AG04449 (cell line): ENCODE data around the gene OTUD4.

Source experiments
- CTCF ChIA-PET: fragments of 350-600 bp; formaldehyde crosslinking; extraction: SDS; loops from one replicate; lab custom pipeline; 2021; ENCODE audit warnings: antibody characterized with exemption; lab: Yijun Ruan, JAX
- POLR2A ChIA-PET: fragments of 400-600, 350-600 bp; formaldehyde crosslinking; extraction: SDS; loops from one replicate; lab custom pipeline; 2020; ENCODE audit warnings: antibody characterized with exemption, inconsistent platforms; lab: Yijun Ruan, JAX
- DNase-seq: peaks from one replicate; pipeline ENCODE4 v3.0.0-alpha.2; 2010; ENCODE audit warnings: low read depth, low spot score
- H3K4me3 ChIP-seq: 2 replicates; pipeline ENCODE4 v1.5.1; 2011; ENCODE audit warnings: low read depth, mild to moderate bottlenecking, control low read depth, low read length
- CTCF ChIP-seq: IDR thresholded peaks from one replicate; pipeline ENCODE4 v1.5.1; 2011; ENCODE audit warnings: mild to moderate bottlenecking, moderate library complexity, low read length, control low read depth, inconsistent platforms; ENCODE audit not compliant: insufficient read depth; ENCODE audit errors: missing control alignments

Gene OTUD4

GRCh38 chr4:145176641-145177432 lies 3.6 kb downstream of the OTUD4 start:
- no peak overlapping the region for H3K4me3 ChIP-seq
- no peak for TF ChIP-seq CTCF
- ChIA-PET POLR2A (no interaction called here), CTCF (interaction anchor here (1.0 to 2.1 kb wide), 5 partner anchors 19 to 433 kb away, joined by 3 to 12 read pairs (median 3); no protein-coding TSS in a partner anchor)
- DNase-seq = no peak

GRCh38 chr4:145171911-145172310 lies 8.5 kb downstream of the OTUD4 start:
- no peak for DNase-seq
- H3K4me3 ChIP-seq = no peak overlapping the region
- ChIA-PET CTCF (interaction anchor here (1.6 kb wide), 1 partner anchor 385 kb away, joined by 3 read pairs; no protein-coding TSS in a partner anchor), POLR2A (no interaction called here)
- TF ChIP-seq CTCF = no peak

- CTCF ChIA-PET = interaction anchor here (1.3 to 1.7 kb wide), 2 partner anchors 9 to 439 kb away, joined by 4 to 9 read pairs; no protein-coding TSS in a partner anchor
- DNase-seq = no peak
- H3K4me3 ChIP-seq = no peak overlapping the region
- TF ChIP-seq CTCF = no peak
- POLR2A ChIA-PET = no interaction called here
Measured at GRCh38 chr4:145170223-145170622, 10.2 kb downstream of the OTUD4 start.

- H3K4me3 ChIP-seq = no peak overlapping the region
- TF ChIP-seq CTCF = no peak
- POLR2A ChIA-PET = no interaction called here
- DNase-seq = no peak
- CTCF ChIA-PET = interaction anchor here (1.3 to 1.7 kb wide), 2 partner anchors 10 to 451 kb away, joined by 3 to 9 read pairs; partner anchors contain the start of gene MMAA
Measured at GRCh38 chr4:145168581-145169187, 11.7 kb downstream of the OTUD4 start.

- DNase-seq = no peak
- ChIA-PET POLR2A (no interaction called here), CTCF (interaction anchor here (1.3 kb wide), 3 partner anchors 11 to 452 kb away, joined by 3 to 5 read pairs (median 4); partner anchors contain the start of gene MMAA)
- H3K4me3 ChIP-seq = no peak overlapping the region
- TF ChIP-seq CTCF = no peak
Measured at GRCh38 chr4:145167887-145168286, 12.5 kb downstream of the OTUD4 start.

- no peak for TF ChIP-seq CTCF
- no peak overlapping the region for H3K4me3 ChIP-seq
- ChIA-PET POLR2A (no interaction called here), CTCF (interaction anchor here (1.1 to 1.4 kb wide), 3 partner anchors 12 to 456 kb away, joined by 3 to 4 read pairs (median 3); no protein-coding TSS in a partner anchor)
- no peak for DNase-seq
Measured at GRCh38 chr4:145161549-145161948, 18.8 kb downstream of the OTUD4 start.
